Psoas muscle (tissue), 8 donors: ENCODE data around the gene CATSPERZ. TPM values are rescaled to one million over a fixed set of nuclear protein-coding genes. Genes with fewer than 3 reads are reported as not detected.

ENCODE experiments used
- ATAC-seq, 4 donors: fragments of 200-7000 bp; cut with Tn5 transposase; one replicate each; pipeline ENCODE4 v1.9.1; 2020; ENCODE audit warnings: moderate library complexity in 3 of 4, mild to moderate bottlenecking in 2 of 4
- DNase-seq, 2 donors: peaks; one replicate each; pipeline ENCODE4 v3.0.0-alpha.2; 2020
- H3K27ac ChIP-seq: fragments of 200-600 bp; one replicate; pipeline ENCODE4 v1.8.0; 2022
- H3K27me3 ChIP-seq, 3 donors: fragments of 200-600 bp in 1 of 3; one replicate each; pipeline versions ENCODE4 v1.6.1 to v1.8.0; 2013 to 2022; ENCODE audit warnings: low read length in 2 of 3, mild to moderate bottlenecking in 2 of 3, moderate library complexity in 1 of 3; ENCODE audit not compliant: insufficient read depth in 3 of 3
- H3K36me3 ChIP-seq, 2 donors: fragments of 200-600 bp in 1 of 2; one replicate each; pipeline versions ENCODE4 v1.6.1 to v1.8.0; 2013 to 2022; ENCODE audit warnings: low read depth in 1 of 2, mild to moderate bottlenecking in 1 of 2, moderate library complexity in 1 of 2; ENCODE audit not compliant: insufficient read depth in 1 of 2
- H3K4me1 ChIP-seq: fragments of 200-600 bp; one replicate; pipeline ENCODE4 v1.8.0; 2022
- H3K4me3 ChIP-seq: fragments of 200-600 bp; one replicate; pipeline ENCODE4 v1.8.0; 2022; ENCODE audit warnings: mild to moderate bottlenecking
- H3K9me3 ChIP-seq: fragments of 200-600 bp; one replicate; pipeline ENCODE4 v1.8.0; 2022
- CTCF ChIP-seq: fragments of 200-600 bp; IDR thresholded peaks from one replicate; pipeline ENCODE4 v1.8.0; 2022; ENCODE audit warnings: antibody characterized with exemption
- WGBS, 3 donors: extraction: QIAGEN DNeasy Blood & Tissue Kit; methylation state at CpG; one replicate each; pipeline versions ENCODE4 v1.1.6 to v1.1.7; 2013; 5-methylcytosine and 5-hydroxymethylcytosine counted together
- intact Hi-C, 2 donors: fragments of 100-400 bp; cut with DNase I; formaldehyde crosslinking; loops; one replicate each; pipeline versions ENCODE4 v1.11.0 to v1.14.2; 2022
- polyA plus RNA-seq, 3 donors: library from polyadenylated mRNA; stranded (reverse); fragments of 200-250 nt; gene quantifications; one replicate each; pipeline ENCODE4 v1.2.3, GENCODE V29; 2013
- total RNA-seq, 4 donors: library from RNA; stranded (reverse); fragmentation: NEBNext Ultra II Directional in 2 of 4; extraction: Animal tissue kit (Norgen Biotek cat#: 25700) in 2 of 4; gene quantifications; one replicate each; pipeline versions ENCODE4 v1.2.1 to v1.2.4, GENCODE V29; 2021 to 2023
- donor health status: healthy with polysubstance abuse.
- donor health status: DM: no; HTN: no; CAD: no; lungs with moderate emphysema.
- donor health status: Bipolar disorder and iron deficiency.
- donor health status: healthy.
- donor health status: DM: yes; HTN: yes; CAD: no.
- donor health status: DM: no; HTN: no; CAD: no.
- donor health status: DM: no; HTN: no; CAD: no.
- donor health status: DM: yes; HTN: yes; CAD: no.

The CATSPERZ gene
- total and polyA plus RNA-seq, 7 donors: 0.05 TPM; not detected in 6

GRCh38 chr11:64288353-64288750, 11.8 kb upstream of the CATSPERZ start:
- intact Hi-C loops: no loop called here
- Histone ChIP-seq H3K4me1 (peaks cover 32% of the 10 kb centered on the region), H3K36me3 (no peaks in the 10 kb centered on the region), H3K27me3 (peaks cover 0 to 29% (median 18%) of the 10 kb centered on the region in 3 donors), H3K27ac (no peak overlapping the region), H3K9me3 (no peaks in the 10 kb centered on the region), H3K4me3 (no peak overlapping the region)
- TF ChIP-seq CTCF: no peak
- no peak for DNase-seq
- WGBS, 3 donors: 89 to 92% (median 89%) methylated on average over 7 to 9 of the region's 9 CpGs
- ATAC-seq: no peak

- intact Hi-C loops: no loop called here
These were observed 11.1 kb upstream of the CATSPERZ start for GRCh38 chr11:64289002-64289564.

GRCh38 chr11:64290352-64291261, 9.6 kb upstream of the CATSPERZ start:
- ATAC-seq (no peak), DNase-seq (no peak)
- Histone ChIP-seq H3K4me3 (no peak overlapping the region), H3K4me1 (peaks cover 24% of the 10 kb centered on the region), H3K36me3 (no peaks in the 10 kb centered on the region), H3K27me3 (peaks cover 0 to 45% (median 21%) of the 10 kb centered on the region in 3 donors), H3K9me3 (no peaks in the 10 kb centered on the region), H3K27ac (no peak overlapping the region)
- 51 to 78% (median 55%) methylated on average over 7 to 10 of the region's 10 CpGs for WGBS, 3 donors
- intact Hi-C loops: no loop called here
- TF ChIP-seq CTCF: no peak

More at GRCh38 chr11:64289002-64289564, 11.1 kb upstream of the CATSPERZ start:
- DNase-seq: no peak
- no peak for TF ChIP-seq CTCF
- H3K27ac ChIP-seq: no peak overlapping the region
- ATAC-seq: no peak
- H3K4me3 ChIP-seq: no peak overlapping the region
- 92 to 97% (median 93%) methylated on average over 13 of the region's 13 CpGs for WGBS, 3 donors
- peaks cover 0 to 35% (median 21%) of the 10 kb centered on the region in 3 donors for H3K27me3 ChIP-seq
- H3K4me1 ChIP-seq: peaks cover 25% of the 10 kb centered on the region
- no peaks in the 10 kb centered on the region for H3K36me3 ChIP-seq
- H3K9me3 ChIP-seq: no peaks in the 10 kb centered on the region

GRCh38 chr11:64291262-64291751, 8.9 kb upstream of the CATSPERZ start, which contains the start of gene KCNK4:
Gene KCNK4, plus strand, starts transcription at chr11:64291302. Its CDS starts 1,717 bp downstream, at chr11:64293019.
- peaks cover 19% of the 10 kb centered on the region for H3K4me1 ChIP-seq
- no peaks in the 10 kb centered on the region for H3K36me3 ChIP-seq
- H3K27ac ChIP-seq: no peak within 1 kb of the TSS
- H3K27me3 ChIP-seq: peaks cover 0 to 52% (median 23%) of the 10 kb centered on the region in 3 donors
- WGBS, 3 donors: 6 to 16% (median 8%) methylated on average over 19 to 45 of the region's 45 CpGs
- intact Hi-C loops: no loop called here
- DNase-seq: peak in 1 of 2 donors; percentile 53
- no peaks in the 10 kb centered on the region for H3K9me3 ChIP-seq
- no peak for TF ChIP-seq CTCF
- no peak for ATAC-seq
- peak within 1 kb of the TSS; percentile 58 for H3K4me3 ChIP-seq
